ENCODE results near the gene STK39. TPM values are rescaled to one million over a fixed set of nuclear protein-coding genes. Genes with fewer than 3 reads are reported as not detected.

STK39 gene
- total and polyA plus RNA-seq, 2 donors (not counting 1 experiment from before 2014, with no cell fraction given): 2.3 to 14.6 TPM

DNA sequence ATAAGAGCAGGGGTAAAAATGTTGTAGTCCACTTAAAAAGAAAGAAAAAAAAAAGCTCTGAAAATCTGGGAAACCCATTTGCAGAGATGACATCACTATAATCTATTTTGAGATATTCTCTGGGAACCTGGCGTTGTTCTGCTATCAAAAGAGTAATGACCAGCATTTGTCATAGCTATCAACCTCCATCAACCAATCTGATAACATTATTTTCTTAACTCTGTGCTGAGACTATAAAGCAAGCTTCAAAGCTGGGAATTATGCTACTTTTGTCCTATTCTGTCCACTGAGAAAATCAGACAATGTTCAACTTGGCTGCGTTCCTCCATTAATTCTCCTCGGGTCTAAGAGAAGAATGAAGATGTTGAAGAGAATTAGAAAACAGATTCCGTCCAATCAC, 107.5 kb downstream of the STK39 start:
- DNase-seq: no peak
- Histone ChIP-seq H3K27ac (ENCODE audit: low read length in 2 of 2) (no peak overlapping the region), H3K36me3 (replicated peaks in 1 of 2; ENCODE audit: control extremely low read depth in 1 of 2, control insufficient read depth in 1 of 2, extremely low read depth in 1 of 2, insufficient read depth in 2 of 2, low read length in 1 of 2) (peaks cover 0 to 5% of the 10 kb centered on the region in 2 experiments), H3K4me1 (ENCODE audit: control insufficient read depth in 2 of 2, insufficient read depth in 2 of 2, low read length in 2 of 2) (peaks cover 0 to 5% of the 10 kb centered on the region in 2 donors), H3K27me3 (replicated peaks in 1 of 4; ENCODE audit: control extremely low read depth in 1 of 4, control insufficient read depth in 3 of 4, insufficient read depth in 4 of 4, low read length in 3 of 4) (no peaks in the 10 kb centered on the region), H3K9me3 (ENCODE audit: control extremely low read depth in 1 of 3, control insufficient read depth in 2 of 3, insufficient read depth in 1 of 3, low read length in 2 of 3) (no peaks in the 10 kb centered on the region), H3K9ac (ENCODE audit: low read length) (no peak overlapping the region), H2AFZ (ENCODE audit: insufficient read depth, low read depth, low read length, poor library complexity, severe bottlenecking) (no peak overlapping the region), H3K4me2 (replicated peaks; ENCODE audit: low read depth, low read length, poor library complexity, severe bottlenecking) (no peak overlapping the region), H3K79me2 (ENCODE audit: control insufficient read depth, insufficient read depth, low read length) (no peaks in the 10 kb centered on the region), H3K4me3 (ENCODE audit: control extremely low read depth in 1 of 5, extremely low read depth in 1 of 5, insufficient read depth in 1 of 5, low read depth in 2 of 5, low read length in 4 of 5) (no peak overlapping the region), H4K20me1 (ENCODE audit: control insufficient read depth, insufficient read depth, low read length, poor library complexity, severe bottlenecking) (no peaks in the 10 kb centered on the region)
- Mint-ChIP-seq H3K4me1 (peaks cover 16% of the 10 kb centered on the region), H3K4me3 (no peak overlapping the region), H3K27ac (no peak overlapping the region), H3K9me3 (ENCODE audit: insufficient read depth) (no peaks in the 10 kb centered on the region), H3K27me3 (no peaks in the 10 kb centered on the region)
- POLR2A ChIA-PET: no interaction called here
- WGBS (ENCODE audit: insufficient coverage): 100% methylated on average over 1 of the region's 4 CpGs
- intact Hi-C loops (cut with micrococcal nuclease): loop anchor here (5.0 kb wide), 1 partner anchor 782 kb away; no protein-coding TSS in a partner anchor
- ATAC-seq (ENCODE audit: low read depth): no peak
- CTCF ChIA-PET: interaction anchor here (1.2 kb wide), 1 partner anchor 21 kb away, joined by 4 read pairs; no protein-coding TSS in a partner anchor
- TF ChIP-seq, protein P1, sequence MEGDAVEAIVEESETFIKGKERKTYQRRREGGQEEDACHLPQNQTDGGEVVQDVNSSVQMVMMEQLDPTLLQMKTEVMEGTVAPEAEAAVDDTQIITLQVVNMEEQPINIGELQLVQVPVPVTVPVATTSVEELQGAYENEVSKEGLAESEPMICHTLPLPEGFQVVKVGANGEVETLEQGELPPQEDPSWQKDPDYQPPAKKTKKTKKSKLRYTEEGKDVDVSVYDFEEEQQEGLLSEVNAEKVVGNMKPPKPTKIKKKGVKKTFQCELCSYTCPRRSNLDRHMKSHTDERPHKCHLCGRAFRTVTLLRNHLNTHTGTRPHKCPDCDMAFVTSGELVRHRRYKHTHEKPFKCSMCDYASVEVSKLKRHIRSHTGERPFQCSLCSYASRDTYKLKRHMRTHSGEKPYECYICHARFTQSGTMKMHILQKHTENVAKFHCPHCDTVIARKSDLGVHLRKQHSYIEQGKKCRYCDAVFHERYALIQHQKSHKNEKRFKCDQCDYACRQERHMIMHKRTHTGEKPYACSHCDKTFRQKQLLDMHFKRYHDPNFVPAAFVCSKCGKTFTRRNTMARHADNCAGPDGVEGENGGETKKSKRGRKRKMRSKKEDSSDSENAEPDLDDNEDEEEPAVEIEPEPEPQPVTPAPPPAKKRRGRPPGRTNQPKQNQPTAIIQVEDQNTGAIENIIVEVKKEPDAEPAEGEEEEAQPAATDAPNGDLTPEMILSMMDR (IDR thresholded peaks at IDR 0.05): no peak
- no peak for TF ChIP-seq EZH2 (IDR thresholded peaks at IDR 0.05; ENCODE audit: borderline replicate concordance, insufficient read depth, low read depth, low read length, poor library complexity, severe bottlenecking)

DNA sequence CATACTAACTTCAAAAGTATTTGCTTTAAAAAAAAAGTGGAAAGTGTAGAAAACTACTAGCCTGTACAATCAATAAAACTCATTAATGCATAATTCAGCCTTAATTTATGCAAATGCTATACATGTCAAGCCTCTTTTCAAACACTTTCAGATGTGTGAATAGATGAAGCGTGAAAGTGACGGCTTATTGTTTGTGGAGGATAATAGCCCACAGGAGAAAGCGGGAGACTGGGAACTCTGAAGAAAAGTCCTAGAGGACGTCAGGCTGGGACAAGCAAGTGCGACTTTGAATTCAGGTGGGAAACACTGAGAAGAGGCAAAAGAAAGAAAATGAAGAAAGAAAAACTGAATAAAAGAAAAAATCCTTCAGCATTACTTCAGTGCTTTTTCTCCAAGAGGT, 108.5 kb downstream of the STK39 start:
- TF ChIP-seq, protein P1 (IDR thresholded peaks at IDR 0.05): no peak
- no peak for TF ChIP-seq EZH2 (IDR thresholded peaks at IDR 0.05; ENCODE audit: borderline replicate concordance, insufficient read depth, low read depth, low read length, poor library complexity, severe bottlenecking)
- intact Hi-C loops (cut with micrococcal nuclease): loop anchor here (5.0 kb wide), 1 partner anchor 783 kb away; no protein-coding TSS in a partner anchor
- Histone ChIP-seq H3K4me2 (replicated peaks; ENCODE audit: low read depth, low read length, poor library complexity, severe bottlenecking) (no peak overlapping the region), H3K27ac (ENCODE audit: low read length in 2 of 2) (no peak overlapping the region), H3K9me3 (ENCODE audit: control extremely low read depth in 1 of 3, control insufficient read depth in 2 of 3, insufficient read depth in 1 of 3, low read length in 2 of 3) (no peaks in the 10 kb centered on the region), H3K79me2 (ENCODE audit: control insufficient read depth, insufficient read depth, low read length) (no peaks in the 10 kb centered on the region), H2AFZ (ENCODE audit: insufficient read depth, low read depth, low read length, poor library complexity, severe bottlenecking) (no peak overlapping the region), H4K20me1 (ENCODE audit: control insufficient read depth, insufficient read depth, low read length, poor library complexity, severe bottlenecking) (no peaks in the 10 kb centered on the region), H3K4me1 (ENCODE audit: control insufficient read depth in 2 of 2, insufficient read depth in 2 of 2, low read length in 2 of 2) (peaks cover 0 to 5% of the 10 kb centered on the region in 2 donors), H3K36me3 (replicated peaks in 1 of 2; ENCODE audit: control extremely low read depth in 1 of 2, control insufficient read depth in 1 of 2, extremely low read depth in 1 of 2, insufficient read depth in 2 of 2, low read length in 1 of 2) (peaks cover 1 to 7% of the 10 kb centered on the region in 2 experiments), H3K27me3 (replicated peaks in 1 of 4; ENCODE audit: control extremely low read depth in 1 of 4, control insufficient read depth in 3 of 4, insufficient read depth in 4 of 4, low read length in 3 of 4) (no peaks in the 10 kb centered on the region), H3K9ac (ENCODE audit: low read length) (no peak overlapping the region), H3K4me3 (ENCODE audit: control extremely low read depth in 1 of 5, extremely low read depth in 1 of 5, insufficient read depth in 1 of 5, low read depth in 2 of 5, low read length in 4 of 5) (no peak overlapping the region)
- Mint-ChIP-seq H3K9me3 (ENCODE audit: insufficient read depth) (no peaks in the 10 kb centered on the region), H3K27ac (no peak overlapping the region), H3K4me1 (peaks cover 21% of the 10 kb centered on the region), H3K27me3 (no peaks in the 10 kb centered on the region), H3K4me3 (no peak overlapping the region)
- no CpG with 5 or more reads among the region's 5 CpGs for WGBS (ENCODE audit: insufficient coverage)
- no peak for ATAC-seq (ENCODE audit: low read depth)
- DNase-seq: no peak
- ChIA-PET POLR2A (no interaction called here), CTCF (interaction anchor here (1.6 to 2.7 kb wide), 2 partner anchors 20 to 198 kb away, joined by 4 to 9 read pairs; no protein-coding TSS in a partner anchor)

Measured in B cell (primary cell).